BE2C (cell line): ENCODE data around the gene ETDA. TPM values are rescaled to one million over a fixed set of nuclear protein-coding genes. Genes with fewer than 3 reads are reported as not detected.
"Not testable (repeated sequence)": the region's sequence is repeated elsewhere in the genome, so short reads cannot be mapped to it uniquely, and the experiment has no call there.

Source experiments
- DNase-seq: peaks from one replicate; pipeline ENCODE4 v3.0.0-alpha.2; 2020
- H3K27me3 ChIP-seq: fragments of 250-450 bp; sonication (Bioruptor Pico); 2 replicates; pipeline ENCODE4 v1.5.1; 2020; ENCODE audit warnings: mild to moderate bottlenecking
- H3K36me3 ChIP-seq: fragments of 250-450 bp; sonication (Bioruptor Pico); 2 replicates; pipeline ENCODE4 v1.5.1; 2020; ENCODE audit warnings: mild to moderate bottlenecking
- H3K4me1 ChIP-seq: fragments of 250-450 bp; sonication (Bioruptor Pico); 2 replicates; pipeline ENCODE4 v1.5.1; 2020
- H3K4me3 ChIP-seq: 2 replicates; pipeline ENCODE4 v1.5.1; 2011; ENCODE audit warnings: low read depth, low read length
- H3K9me3 ChIP-seq: fragments of 250-450 bp; sonication (Bioruptor Pico); 2 replicates; pipeline ENCODE4 v1.5.1; 2020
- polyA plus RNA-seq: library from polyadenylated mRNA; unstranded; fragments of >200 nt; gene quantifications from one replicate; pipeline ENCODE4 v1.2.1, GENCODE V29; 2012; ENCODE audit warnings: low read depth, missing spikeins; ENCODE audit not compliant: insufficient read length, insufficient read depth
- TF ChIP-seq, protein P1 (sequence below): IDR thresholded peaks from 2 replicates; pipeline ENCODE4 v1.5.1; 2012; ENCODE audit warnings: mild to moderate bottlenecking, low read depth, low read length

The ETDA gene
- not detected for polyA plus RNA-seq

DNA sequence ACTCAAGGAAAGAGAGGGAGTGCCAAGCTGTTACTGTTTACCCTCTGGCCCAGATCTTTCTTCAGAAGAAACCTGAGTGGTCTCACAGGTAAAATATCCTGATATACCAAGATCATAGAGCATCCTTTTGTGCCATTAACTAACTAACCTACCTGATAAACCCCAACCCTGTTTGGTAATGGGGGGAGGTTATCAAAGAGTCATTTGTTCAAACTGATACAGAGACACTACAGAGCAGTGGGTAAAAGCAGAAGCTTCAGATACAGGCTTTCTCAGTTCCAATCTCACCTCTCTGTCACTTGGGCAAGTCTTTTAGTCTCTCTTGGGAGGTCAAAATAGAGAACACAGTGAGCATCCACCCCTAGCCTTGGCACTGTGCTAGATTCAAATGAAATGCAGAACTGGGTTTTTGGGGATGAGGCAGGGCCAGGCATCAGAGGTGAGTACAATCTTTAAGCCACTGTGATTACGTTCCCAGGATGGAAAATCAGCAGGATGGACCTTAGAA lies at the start of gene ETDA:
TSS of gene ETDA (plus strand) at position 51 of the 508 bp plus-strand sequence. CDS start 1,216 bp downstream, outside the sequence.
- not testable (repeated sequence) for H3K4me1 ChIP-seq, H3K9me3 ChIP-seq, H3K36me3 ChIP-seq, DNase-seq, H3K27me3 ChIP-seq, H3K4me3 ChIP-seq

DNA sequence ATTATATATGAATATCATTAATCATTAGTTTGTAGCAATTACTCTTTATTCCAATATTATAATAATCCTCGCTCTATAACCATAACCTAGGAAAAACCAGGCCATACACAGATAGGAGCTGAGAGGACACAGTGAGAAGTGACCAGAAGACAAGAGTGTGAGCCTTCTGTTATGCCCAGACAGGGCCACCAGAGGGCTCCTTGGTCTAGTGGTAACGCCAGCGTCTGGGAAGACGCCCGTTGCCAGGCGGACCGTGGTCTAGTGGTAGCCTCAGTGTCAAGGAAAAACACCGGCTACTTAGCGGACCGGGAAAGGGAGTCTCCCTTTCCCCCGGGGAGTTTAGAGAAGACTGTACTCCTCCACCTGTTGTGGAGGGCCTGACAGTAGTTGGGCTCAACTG lies 45.4 kb upstream of the ETDA start:
- DNase-seq, result peak; percentile 42
- not testable (repeated sequence) for H3K4me3 ChIP-seq, H3K36me3 ChIP-seq, H3K4me1 ChIP-seq, H3K9me3 ChIP-seq, H3K27me3 ChIP-seq
- TF ChIP-seq, protein P1, sequence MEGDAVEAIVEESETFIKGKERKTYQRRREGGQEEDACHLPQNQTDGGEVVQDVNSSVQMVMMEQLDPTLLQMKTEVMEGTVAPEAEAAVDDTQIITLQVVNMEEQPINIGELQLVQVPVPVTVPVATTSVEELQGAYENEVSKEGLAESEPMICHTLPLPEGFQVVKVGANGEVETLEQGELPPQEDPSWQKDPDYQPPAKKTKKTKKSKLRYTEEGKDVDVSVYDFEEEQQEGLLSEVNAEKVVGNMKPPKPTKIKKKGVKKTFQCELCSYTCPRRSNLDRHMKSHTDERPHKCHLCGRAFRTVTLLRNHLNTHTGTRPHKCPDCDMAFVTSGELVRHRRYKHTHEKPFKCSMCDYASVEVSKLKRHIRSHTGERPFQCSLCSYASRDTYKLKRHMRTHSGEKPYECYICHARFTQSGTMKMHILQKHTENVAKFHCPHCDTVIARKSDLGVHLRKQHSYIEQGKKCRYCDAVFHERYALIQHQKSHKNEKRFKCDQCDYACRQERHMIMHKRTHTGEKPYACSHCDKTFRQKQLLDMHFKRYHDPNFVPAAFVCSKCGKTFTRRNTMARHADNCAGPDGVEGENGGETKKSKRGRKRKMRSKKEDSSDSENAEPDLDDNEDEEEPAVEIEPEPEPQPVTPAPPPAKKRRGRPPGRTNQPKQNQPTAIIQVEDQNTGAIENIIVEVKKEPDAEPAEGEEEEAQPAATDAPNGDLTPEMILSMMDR, result peak; percentile 46

DNA sequence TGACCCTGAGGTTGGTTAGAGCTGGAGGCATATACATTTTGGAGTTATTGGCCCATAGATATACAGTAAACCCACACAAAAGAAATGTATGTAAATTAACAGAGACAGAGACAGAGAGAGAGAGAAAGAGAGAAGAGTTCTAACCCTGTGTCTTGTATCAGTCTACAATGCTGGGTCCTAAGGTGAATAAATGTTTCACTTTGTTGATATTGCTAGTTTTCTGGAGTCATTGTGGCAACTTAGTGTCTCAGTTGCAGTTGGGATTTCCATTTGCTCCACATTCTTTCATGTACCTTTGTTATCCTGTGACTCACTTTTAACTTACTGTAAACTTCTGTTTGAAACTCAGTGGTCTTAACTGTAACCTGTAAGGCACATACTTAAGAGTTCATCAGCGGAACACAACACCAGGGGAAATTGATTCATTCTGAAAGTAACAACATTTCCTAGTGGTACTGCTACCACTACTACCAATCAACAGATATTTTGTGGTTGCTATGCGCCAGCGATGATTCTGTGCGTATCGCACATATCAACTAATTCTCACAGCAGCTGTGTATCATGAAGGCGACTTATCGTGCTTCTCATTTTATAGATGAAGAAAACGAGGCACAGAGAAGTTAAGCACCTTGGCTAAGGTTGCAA lies 38.5 kb upstream of the ETDA start:
- TF ChIP-seq, protein P1, result no peak
- no peaks in the 10 kb centered on the region for H3K4me1 ChIP-seq
- no peaks in the 10 kb centered on the region for H3K9me3 ChIP-seq
- no peak for DNase-seq
- no peaks in the 10 kb centered on the region for H3K27me3 ChIP-seq
- H3K36me3 ChIP-seq, result no peaks in the 10 kb centered on the region
- H3K4me3 ChIP-seq, result no peak overlapping the region

DNA sequence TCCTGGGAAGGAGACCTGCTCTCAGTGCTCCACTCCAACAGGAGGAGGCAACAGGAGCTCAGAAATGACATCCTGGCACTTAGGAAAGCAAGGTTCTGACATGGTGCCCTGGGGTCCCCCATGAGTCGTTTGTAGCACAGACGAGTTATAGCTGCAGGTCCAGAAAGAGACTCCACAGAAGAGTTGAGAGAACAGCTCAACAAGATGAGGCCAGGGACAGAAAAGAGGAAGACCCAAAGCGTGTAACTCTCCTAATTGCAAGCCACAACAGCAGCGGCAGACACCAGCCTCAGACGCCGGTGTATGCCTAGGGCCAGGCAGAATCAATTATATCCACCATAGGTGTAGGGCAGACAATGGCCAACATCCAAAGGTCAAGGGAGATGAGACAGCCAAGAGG lies 5.9 kb upstream of the ETDA start:
- not testable (repeated sequence) for H3K4me3 ChIP-seq, DNase-seq, H3K36me3 ChIP-seq, H3K27me3 ChIP-seq, H3K9me3 ChIP-seq, H3K4me1 ChIP-seq

DNA sequence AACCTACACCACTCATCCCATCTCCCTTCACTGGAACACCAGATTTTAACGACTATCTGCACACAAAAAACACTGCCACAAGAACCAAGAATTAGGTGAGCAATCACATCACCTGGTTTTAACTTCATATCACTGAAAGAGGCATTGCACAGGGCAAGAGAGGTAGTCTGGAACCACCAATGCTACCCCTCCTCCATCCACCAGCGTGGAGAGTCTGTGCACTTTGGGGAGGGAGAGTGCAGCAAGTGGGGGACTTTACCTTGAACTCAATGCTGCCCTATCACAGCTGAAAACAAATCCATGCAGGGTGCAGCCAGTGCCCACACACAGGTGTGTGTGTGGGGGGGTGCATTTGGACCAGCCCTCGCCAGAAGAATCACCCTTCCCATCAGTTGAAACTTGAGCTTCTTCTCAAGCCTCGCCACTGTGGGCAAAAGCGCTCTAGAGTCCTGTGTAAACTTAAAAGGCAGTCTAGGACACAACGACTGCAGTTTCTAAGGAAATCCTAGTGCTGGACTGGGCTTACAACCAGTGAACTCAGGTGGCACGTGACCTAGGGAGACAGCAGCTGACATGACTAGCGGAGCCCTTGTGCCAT lies 4.3 kb downstream of the ETDA start:
- H3K4me1 ChIP-seq, H3K4me3 ChIP-seq, DNase-seq, H3K27me3 ChIP-seq, H3K9me3 ChIP-seq, H3K36me3 ChIP-seq: not testable (repeated sequence)

DNA sequence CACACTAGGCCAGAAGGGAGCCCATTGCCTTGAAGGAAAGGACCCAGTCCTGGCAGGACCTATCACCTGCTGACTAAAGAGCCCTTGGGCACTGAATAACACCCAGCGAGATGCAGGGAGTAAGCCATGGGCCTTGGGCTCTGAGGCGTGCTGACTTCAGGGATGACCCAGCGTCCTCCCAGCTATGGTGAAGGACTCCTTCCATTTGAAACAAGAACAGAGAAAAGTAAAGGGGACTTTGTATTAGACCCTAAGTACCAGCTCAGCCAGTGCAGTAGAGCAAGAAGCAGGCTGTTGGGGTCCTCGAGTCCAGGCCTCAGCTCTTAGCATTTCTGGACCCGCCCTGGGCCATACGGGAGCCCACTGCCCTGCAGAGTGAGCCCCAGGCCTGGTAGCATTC lies 5.1 kb downstream of the ETDA start:
- H3K9me3 ChIP-seq, result no peaks in the 10 kb centered on the region

DNA sequence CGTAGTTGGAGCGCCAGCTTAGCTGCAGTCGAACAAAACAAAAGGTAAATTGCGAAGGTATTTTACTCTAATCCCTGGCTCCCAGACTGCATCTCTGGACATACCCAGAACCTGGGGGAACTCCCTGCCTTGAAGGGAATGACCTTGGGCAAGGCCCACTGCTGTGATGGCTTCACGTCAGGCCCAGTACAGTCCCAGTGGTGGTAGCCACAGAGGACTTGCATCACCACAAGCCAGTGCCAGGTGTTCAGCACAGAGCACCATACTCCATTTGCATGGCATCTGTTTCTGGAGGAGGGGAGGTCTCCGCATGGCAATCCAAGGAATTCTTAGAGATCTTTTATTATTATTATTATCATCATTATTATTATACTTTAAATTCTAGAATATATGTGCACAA lies 5.6 kb downstream of the ETDA start:
- no peaks in the 10 kb centered on the region for H3K36me3 ChIP-seq
- H3K27me3 ChIP-seq, result no peaks in the 10 kb centered on the region
- no peak overlapping the region for H3K4me3 ChIP-seq
- H3K9me3 ChIP-seq, result no peaks in the 10 kb centered on the region
- DNase-seq, result no peak
- H3K4me1 ChIP-seq, result no peaks in the 10 kb centered on the region
- TF ChIP-seq, protein P1, result no peak

More for the DNA sequence above, 5.1 kb downstream of the ETDA start:
- Histone ChIP-seq H3K27me3 (no peaks in the 10 kb centered on the region), H3K4me1 (no peaks in the 10 kb centered on the region), H3K36me3 (no peaks in the 10 kb centered on the region), H3K4me3 (no peak overlapping the region)
- DNase-seq, result no peak
- TF ChIP-seq, protein P1, result no peak

DNA sequence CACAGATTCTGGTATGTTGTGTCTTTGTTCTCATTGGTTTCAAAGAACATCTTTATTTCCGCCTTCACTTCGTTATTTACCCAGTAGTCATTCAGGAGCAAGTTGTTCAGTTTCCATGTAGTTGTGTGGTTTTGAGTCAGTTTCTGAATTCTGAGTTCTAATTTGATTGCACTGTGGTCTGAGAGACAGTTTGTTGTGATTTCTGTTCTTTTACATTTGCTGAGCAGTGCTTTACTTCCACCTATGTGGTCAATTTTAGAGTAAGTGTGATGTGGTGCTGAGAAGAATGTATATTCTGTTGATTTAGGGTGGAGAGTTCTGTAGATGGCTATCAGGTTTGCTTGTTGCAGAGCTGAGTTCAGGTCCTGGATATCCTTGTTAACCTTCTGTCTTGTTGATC lies 9.1 kb downstream of the ETDA start:
- H3K27me3 ChIP-seq, H3K4me1 ChIP-seq, H3K4me3 ChIP-seq, H3K9me3 ChIP-seq, DNase-seq, H3K36me3 ChIP-seq: not testable (repeated sequence)

DNA sequence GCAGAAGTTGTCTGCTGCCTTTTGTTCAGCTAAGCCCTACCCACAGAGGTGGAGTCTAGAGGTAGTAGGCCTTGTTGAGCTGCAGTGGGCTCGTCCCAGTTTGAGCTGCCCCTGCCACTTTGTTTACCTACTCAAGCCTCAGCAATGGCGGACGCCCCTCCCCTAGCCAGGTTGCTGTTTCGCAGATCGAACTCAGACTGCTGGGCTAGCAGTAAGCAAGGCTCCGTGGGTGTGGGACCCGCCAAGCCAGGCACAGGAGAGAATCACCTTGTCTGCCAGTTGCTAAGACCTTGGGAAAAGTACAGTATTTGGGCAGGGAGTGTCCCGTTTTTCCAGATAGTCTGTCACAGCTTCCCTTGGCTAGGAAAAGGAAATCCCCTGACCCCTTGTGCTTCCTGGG lies 11.5 kb downstream of the ETDA start:
- DNase-seq, H3K4me3 ChIP-seq: not testable (repeated sequence)

More for the DNA sequence above, 11.5 kb downstream of the ETDA start:
- H3K9me3 ChIP-seq, H3K36me3 ChIP-seq, H3K27me3 ChIP-seq, H3K4me1 ChIP-seq: not testable (repeated sequence)
